NK-92 (cell line): Measurements from ENCODE around the gene ST8SIA5.

Source experiments
- DNase-seq: peaks from one replicate; lab custom pipeline; 2025; ENCODE audit not compliant: unreplicated experiment; lab: John Stamatoyannopoulos, UW

Gene ST8SIA5

GRCh38 chr18:46630160-46630559 is 126.7 kb downstream of the ST8SIA5 start:
- no peak for DNase-seq

DNA sequence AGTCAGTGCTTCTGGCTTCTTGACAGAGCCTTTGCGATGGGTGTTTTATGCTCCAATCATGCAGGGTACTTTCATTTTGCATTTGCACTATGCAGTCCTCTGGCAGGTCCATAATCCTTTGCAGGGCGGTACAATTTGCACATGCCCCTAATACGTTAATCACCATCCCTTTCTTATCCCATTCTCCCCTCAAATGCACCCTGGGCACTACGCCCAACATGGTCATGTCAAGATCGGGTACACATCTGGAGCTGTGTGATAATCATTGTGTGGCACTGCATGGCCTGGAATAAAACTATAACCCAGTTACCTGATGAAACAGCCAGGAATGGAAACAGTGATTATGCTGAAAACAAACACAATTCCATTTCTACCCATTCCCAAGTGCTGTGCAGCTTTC is 127.5 kb downstream of the ST8SIA5 start:
- no peak for DNase-seq

DNA sequence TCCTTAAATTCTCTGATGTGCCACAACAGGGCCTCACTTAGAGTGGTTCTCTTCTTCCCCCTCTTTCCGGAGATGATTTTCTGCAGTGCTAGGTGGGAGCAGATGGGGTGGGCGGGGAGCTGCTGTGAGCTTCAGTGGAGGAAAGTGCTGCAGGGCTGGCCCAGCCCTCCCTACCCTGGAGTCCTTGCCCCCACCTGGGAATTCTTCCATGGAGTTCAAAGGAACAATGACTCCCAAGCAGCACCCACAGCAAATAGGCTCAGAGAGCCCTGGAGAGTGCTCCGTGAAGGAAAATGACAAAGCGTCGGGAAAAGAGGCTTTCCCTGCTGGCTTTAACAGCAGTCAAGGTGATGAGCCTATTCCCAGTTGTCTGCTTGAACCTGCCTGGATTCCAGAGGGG is 128.6 kb downstream of the ST8SIA5 start:
- no peak for DNase-seq

GRCh38 chr18:46627136-46627535 is 129.7 kb downstream of the ST8SIA5 start:
- DNase-seq: no peak

- DNase-seq: no peak
Observed at GRCh38 chr18:46625069-46625468, 131.8 kb downstream of the ST8SIA5 start.

DNA sequence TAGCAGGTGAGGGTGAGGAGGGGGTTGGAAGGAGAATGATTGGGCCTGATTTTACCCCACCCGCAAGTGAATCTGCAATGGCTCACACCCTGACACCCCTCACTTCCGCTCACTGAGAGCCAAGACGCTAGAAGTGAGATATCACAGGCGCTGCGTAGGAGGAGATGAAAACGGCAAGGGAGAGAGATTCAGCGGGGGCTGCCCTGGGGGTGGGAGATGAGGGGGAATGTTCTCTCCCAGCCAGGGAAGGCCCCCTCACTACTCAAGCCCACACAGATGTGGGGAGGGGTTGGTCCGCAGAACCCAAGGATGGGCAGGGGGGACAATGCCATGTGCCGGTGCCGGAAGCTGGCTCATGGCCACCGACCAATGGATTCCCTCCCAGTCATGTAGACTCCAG is 132.7 kb downstream of the ST8SIA5 start:
- no peak for DNase-seq

- DNase-seq: no peak
Observed at GRCh38 chr18:46623541-46623940, 133.3 kb downstream of the ST8SIA5 start.

- no peak for DNase-seq
Observed at GRCh38 chr18:46622999-46623398, 133.9 kb downstream of the ST8SIA5 start.

GRCh38 chr18:46622451-46622850 is 134.4 kb downstream of the ST8SIA5 start:
- no peak for DNase-seq

DNA sequence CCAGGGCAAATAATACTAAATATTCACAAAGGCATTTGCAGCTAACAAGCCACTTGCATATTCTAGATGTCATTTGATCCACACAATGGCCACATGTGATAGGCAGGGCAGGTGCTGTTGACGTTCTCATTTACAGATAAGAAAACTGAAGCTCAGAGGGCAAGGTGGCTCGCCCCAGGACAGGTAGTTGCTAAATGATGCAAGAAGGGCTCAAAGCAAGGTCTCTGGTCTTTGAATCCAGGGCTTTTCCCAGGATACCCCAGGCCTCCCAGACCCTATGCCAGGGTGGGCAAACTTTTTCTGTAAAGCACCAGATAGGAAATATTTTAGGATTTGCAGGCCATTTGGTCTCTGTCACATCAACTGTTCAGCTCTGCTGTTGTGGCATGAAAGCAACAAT is 135.0 kb downstream of the ST8SIA5 start:
- no peak for DNase-seq

- DNase-seq: no peak
Observed at GRCh38 chr18:46621111-46621766, 135.6 kb downstream of the ST8SIA5 start.

GRCh38 chr18:46619559-46619958 is 137.3 kb downstream of the ST8SIA5 start:
- DNase-seq: no peak
